Skeletal muscle cell (primary cell): Measurements from ENCODE around the gene POR.
"Not testable (repeated sequence)": the region's sequence is repeated elsewhere in the genome, so short reads cannot be mapped to it uniquely, and the experiment has no call there.

Experiments
- DNase-seq: peaks from one replicate; pipeline ENCODE4 v3.0.0-alpha.2; 2010; ENCODE audit warnings: low read depth
- H3K4me3 ChIP-seq: 2 replicates; pipeline ENCODE4 v1.5.1; 2011; ENCODE audit warnings: low read depth, mild to moderate bottlenecking, control low read depth, low read length, moderate library complexity

The POR gene

GRCh38 chr7:76002822-76003221 is 87.9 kb downstream of the POR start:
- no peak overlapping the region for H3K4me3 ChIP-seq
- no peak for DNase-seq

GRCh38 chr7:76003351-76003750 is 88.4 kb downstream of the POR start:
- H3K4me3 ChIP-seq: no peak overlapping the region
- no peak for DNase-seq

- H3K4me3 ChIP-seq, DNase-seq: not testable (repeated sequence)
Measured at GRCh38 chr7:76005004-76005403, 90.0 kb downstream of the POR start.

GRCh38 chr7:76008156-76008687 is 93.3 kb downstream of the POR start:
- H3K4me3 ChIP-seq: no peak overlapping the region
- DNase-seq: no peak

GRCh38 chr7:76009672-76010600 is 95.0 kb downstream of the POR start:
- no peak for DNase-seq
- no peak overlapping the region for H3K4me3 ChIP-seq

- H3K4me3 ChIP-seq: no peak overlapping the region
- peak; percentile 64 for DNase-seq
Measured at GRCh38 chr7:76011442-76011861, 96.5 kb downstream of the POR start.

- H3K4me3 ChIP-seq: no peak overlapping the region
- no peak for DNase-seq
Measured at GRCh38 chr7:76016191-76016947, 101.4 kb downstream of the POR start.

GRCh38 chr7:76018520-76018919 is 103.6 kb downstream of the POR start:
- H3K4me3 ChIP-seq, DNase-seq: not testable (repeated sequence)

GRCh38 chr7:76020031-76020714 is 105.2 kb downstream of the POR start:
- DNase-seq: no peak
- no peak overlapping the region for H3K4me3 ChIP-seq

GRCh38 chr7:76022026-76022780 is 107.2 kb downstream of the POR start:
- no peak for DNase-seq
- H3K4me3 ChIP-seq: no peak overlapping the region

GRCh38 chr7:76023002-76023401 is 108.0 kb downstream of the POR start:
- DNase-seq: no peak
- no peak overlapping the region for H3K4me3 ChIP-seq

- not testable (repeated sequence) for DNase-seq, H3K4me3 ChIP-seq
Measured at GRCh38 chr7:76029682-76030081, 114.7 kb downstream of the POR start.

- no peak for DNase-seq
- no peak overlapping the region for H3K4me3 ChIP-seq
Measured at GRCh38 chr7:76031964-76032363, 117.0 kb downstream of the POR start.
